ENCODE data around the gene TATDN2.

The TATDN2 gene

GRCh38 chr3:10248984-10249748 is 907 bp downstream of the TATDN2 start:
- H2AFZ ChIP-seq (ENCODE audit: low read length), result peak overlapping the region; percentile 81
- H3K79me2 ChIP-seq (ENCODE audit: insufficient read depth, low read length), result peaks cover 56% of the 10 kb centered on the region
- no peaks in the 10 kb centered on the region for H3K9me2 ChIP-seq (replicated peaks; ENCODE audit: low read depth, low read length)

DNA sequence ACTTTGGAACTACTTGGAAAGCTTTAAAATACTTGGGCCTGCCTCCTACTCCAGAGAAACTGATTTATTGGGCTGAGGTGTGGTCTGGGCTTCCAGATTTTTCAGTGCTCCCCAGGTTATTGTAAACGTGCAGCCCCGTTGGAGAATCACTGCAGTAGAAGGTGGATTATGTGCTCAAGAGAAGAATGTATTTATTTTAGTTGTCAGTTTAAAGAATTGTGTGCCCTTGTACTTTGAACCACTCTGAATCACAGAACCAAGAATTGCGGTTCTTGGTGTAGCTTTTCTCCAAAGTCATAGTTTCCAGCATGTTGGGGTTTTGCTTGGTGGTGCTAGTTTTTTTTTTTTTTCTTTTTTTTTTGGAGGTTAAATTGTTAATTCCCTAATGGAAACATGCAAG is 1.6 kb downstream of the TATDN2 start:
- Histone ChIP-seq H3K9me2 (replicated peaks; ENCODE audit: low read depth, low read length) (no peaks in the 10 kb centered on the region), H4K20me1 (ENCODE audit: insufficient read depth, low read length, poor library complexity, severe bottlenecking) (peaks cover 47% of the 10 kb centered on the region), H2AFZ (ENCODE audit: low read length) (no peak overlapping the region), H3K4me2 (ENCODE audit: low read depth, low read length, poor library complexity, severe bottlenecking) (peak overlapping the region; percentile 96), H3K27me3 (ENCODE audit: insufficient read depth, low read length, poor library complexity, severe bottlenecking) (no peaks in the 10 kb centered on the region), H3K4me1 (ENCODE audit: insufficient read depth, low read length, poor library complexity, severe bottlenecking) (peaks cover 45% of the 10 kb centered on the region), H3F3A (ENCODE audit: low read depth) (no peaks in the 10 kb centered on the region), H3K36me3 (ENCODE audit: insufficient read depth, low read length) (no peaks in the 10 kb centered on the region), H3K4me3 (ENCODE audit: low read length, poor library complexity, severe bottlenecking) (peak overlapping the region; percentile 99), H3K79me2 (ENCODE audit: insufficient read depth, low read length) (peaks cover 63% of the 10 kb centered on the region), H3K9ac (ENCODE audit: low read depth, low read length, poor library complexity, severe bottlenecking) (peak overlapping the region; percentile 97), H3K9me3 (ENCODE audit: insufficient read depth, low read depth, low read length) (no peaks in the 10 kb centered on the region)
- TF ChIP-seq CTCF (conservative IDR thresholded peaks at IDR 0.05; ENCODE audit: low read length), result no peak
- TF ChIP-seq EZH2phosphoT487 (IDR thresholded peaks at IDR 0.05; ENCODE audit: borderline replicate concordance), result no peak

More at GRCh38 chr3:10248984-10249748, 907 bp downstream of the TATDN2 start:
- Histone ChIP-seq H3K36me3 (ENCODE audit: insufficient read depth, low read length) (no peaks in the 10 kb centered on the region), H3K9ac (ENCODE audit: low read depth, low read length, poor library complexity, severe bottlenecking) (peak overlapping the region; percentile 97), H3K9me3 (ENCODE audit: insufficient read depth, low read depth, low read length) (no peaks in the 10 kb centered on the region), H3F3A (ENCODE audit: low read depth) (no peaks in the 10 kb centered on the region), H3K4me2 (ENCODE audit: low read depth, low read length, poor library complexity, severe bottlenecking) (peak overlapping the region; percentile 96), H4K20me1 (ENCODE audit: insufficient read depth, low read length, poor library complexity, severe bottlenecking) (peaks cover 40% of the 10 kb centered on the region), H3K27me3 (ENCODE audit: insufficient read depth, low read length, poor library complexity, severe bottlenecking) (no peaks in the 10 kb centered on the region), H3K4me1 (ENCODE audit: insufficient read depth, low read length, poor library complexity, severe bottlenecking) (peaks cover 40% of the 10 kb centered on the region), H3K4me3 (ENCODE audit: low read length, poor library complexity, severe bottlenecking) (peak overlapping the region; percentile 99)
- no peak for TF ChIP-seq CTCF (conservative IDR thresholded peaks at IDR 0.05; ENCODE audit: low read length)
- no peak for TF ChIP-seq EZH2phosphoT487 (IDR thresholded peaks at IDR 0.05; ENCODE audit: borderline replicate concordance)

DNA sequence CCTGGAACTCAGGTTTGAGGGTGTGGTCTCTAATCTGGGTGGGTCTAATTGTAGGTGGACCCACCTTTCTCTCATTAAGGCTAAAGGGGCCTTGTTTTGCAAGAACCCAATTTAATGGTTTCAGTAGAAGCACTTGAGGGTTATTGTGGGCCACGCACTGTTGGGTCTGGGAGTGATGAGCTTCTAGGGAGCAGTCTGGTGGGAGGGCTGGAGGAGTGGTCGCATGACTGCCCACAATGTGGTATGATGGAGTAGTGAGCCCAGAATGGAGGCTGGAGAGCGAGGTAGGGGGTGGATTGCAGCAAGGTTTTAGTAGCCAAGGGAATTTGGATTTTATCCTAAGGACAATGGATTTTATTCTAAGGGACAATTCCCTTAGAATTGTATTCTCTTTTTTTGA is 2.7 kb downstream of the TATDN2 start:
- Histone ChIP-seq H3K9me2 (replicated peaks; ENCODE audit: low read depth, low read length) (no peaks in the 10 kb centered on the region), H3K9ac (ENCODE audit: low read depth, low read length, poor library complexity, severe bottlenecking) (peak overlapping the region; percentile 97), H3K36me3 (ENCODE audit: insufficient read depth, low read length) (no peaks in the 10 kb centered on the region), H3K4me3 (ENCODE audit: low read length, poor library complexity, severe bottlenecking) (peak overlapping the region; percentile 99), H4K20me1 (ENCODE audit: insufficient read depth, low read length, poor library complexity, severe bottlenecking) (peaks cover 51% of the 10 kb centered on the region), H2AFZ (ENCODE audit: low read length) (no peak overlapping the region), H3K9me3 (ENCODE audit: insufficient read depth, low read depth, low read length) (no peaks in the 10 kb centered on the region), H3K27me3 (ENCODE audit: insufficient read depth, low read length, poor library complexity, severe bottlenecking) (no peaks in the 10 kb centered on the region), H3F3A (ENCODE audit: low read depth) (no peaks in the 10 kb centered on the region), H3K79me2 (ENCODE audit: insufficient read depth, low read length) (peaks cover 75% of the 10 kb centered on the region), H3K4me1 (ENCODE audit: insufficient read depth, low read length, poor library complexity, severe bottlenecking) (peaks cover 45% of the 10 kb centered on the region), H3K4me2 (ENCODE audit: low read depth, low read length, poor library complexity, severe bottlenecking) (peak overlapping the region; percentile 96)
- TF ChIP-seq EZH2phosphoT487 (IDR thresholded peaks at IDR 0.05; ENCODE audit: borderline replicate concordance) (no peak), CTCF (conservative IDR thresholded peaks at IDR 0.05; ENCODE audit: low read length) (no peak)

All from Loucy (cell line).